H1 (cell line): ENCODE measurements around the gene ZNF320.

ENCODE experiments used
- BACH1 ChIP-seq: IDR thresholded peaks from 2 replicates; pipeline ENCODE4 v1.6.1; 2012; ENCODE audit warnings: low read length, improper control_type of control experiment
- BCL11A ChIP-seq, 2 experiments: IDR thresholded peaks; one replicate each; pipeline ENCODE4 v1.6.1; 2011; ENCODE audit warnings: low read depth in 2 of 2, low read length in 2 of 2, mild to moderate bottlenecking in 2 of 2
- CTCF ChIP-seq, 3 experiments: IDR thresholded peaks; 1 replicate in 2 of 3; 2 replicates in 1 of 3; pipeline versions ENCODE4 v1.5.1 to v1.6.1; 2011; ENCODE audit warnings: low read length in 3 of 3, mild to moderate bottlenecking in 3 of 3, inconsistent platforms in 2 of 3, low read depth in 1 of 3, moderate library complexity in 1 of 3; ENCODE audit not compliant: insufficient read depth in 1 of 3; ENCODE audit errors: control extremely low read depth in 1 of 3
- NRF1 ChIP-seq: IDR thresholded peaks from 2 replicates; pipeline ENCODE4 v1.6.1; 2011; ENCODE audit warnings: mild to moderate bottlenecking, low read depth, low read length, improper control_type of control experiment
- POLR2A ChIP-seq, 2 experiments: IDR thresholded peaks; 1 replicate in 1 of 2; 2 replicates in 1 of 2; pipeline ENCODE4 v1.6.1; 2011; ENCODE audit warnings: low read depth in 2 of 2, low read length in 2 of 2, mild to moderate bottlenecking in 2 of 2; ENCODE audit errors: control extremely low read depth in 1 of 2
- SP1 ChIP-seq: IDR thresholded peaks from 2 replicates; pipeline ENCODE4 v1.6.1; 2011; ENCODE audit warnings: low read depth, low read length
- TEAD4 ChIP-seq: IDR thresholded peaks from 2 replicates; pipeline ENCODE4 v1.6.1; 2012; ENCODE audit warnings: low read depth, low read length, inconsistent platforms, mixed read lengths
- YY1 ChIP-seq: IDR thresholded peaks from 2 replicates; pipeline ENCODE4 v1.6.1; 2011; ENCODE audit warnings: low read depth, mild to moderate bottlenecking, low read length
- ZNF274 ChIP-seq: IDR thresholded peaks from 2 replicates; pipeline ENCODE4 v1.7.0; 2012; ENCODE audit warnings: low read length, borderline replicate concordance; ENCODE audit errors: extremely low read depth

GRCh38 chr19:52871466-52871865 lies 26.0 kb downstream of the ZNF320 start:
- no peak for TF ChIP-seq CTCF (IDR thresholded peaks at IDR 0.05; ENCODE audit: control extremely low read depth in 1 of 3, insufficient read depth in 1 of 3, low read depth in 1 of 3, low read length in 3 of 3)
- no peak for TF ChIP-seq BCL11A (IDR thresholded peaks at IDR 0.05; ENCODE audit: low read depth in 2 of 2, low read length in 2 of 2)
- TF ChIP-seq POLR2A (IDR thresholded peaks at IDR 0.05; ENCODE audit: control extremely low read depth in 1 of 2, low read depth in 2 of 2, low read length in 2 of 2): no peak
- no peak for TF ChIP-seq BACH1
- TF ChIP-seq TEAD4: no peak
- no peak for TF ChIP-seq ZNF274
- no peak for TF ChIP-seq YY1
- no peak for TF ChIP-seq NRF1
- no peak for TF ChIP-seq SP1
